Forelimb muscle (tissue), 1 donor: ENCODE results near the gene GRHL1. TPM values are rescaled to one million over a fixed set of nuclear protein-coding genes. Genes with fewer than 3 reads are reported as not detected.
"Not testable (repeated sequence)": the region's sequence is repeated elsewhere in the genome, so short reads cannot be mapped to it uniquely, and the experiment has no call there.

ENCODE experiments used
- DNase-seq: peaks from one replicate; pipeline ENCODE4 v3.0.0-alpha.2; 2013; ENCODE audit warnings: low read depth
- polyA plus RNA-seq: library from polyadenylated mRNA; unstranded; fragments of 120-200 nt; gene quantifications from one replicate; pipeline ENCODE4 v1.2.1, GENCODE V29; 2013; ENCODE audit not compliant: insufficient read length

Gene GRHL1
- 0.83 TPM for polyA plus RNA-seq

GRCh38 chr2:9951522-9952285 is at the start of gene GRHL1:
TSS of gene GRHL1 (plus strand) at chr2:9951693. CDS start at chr2:9951834, 141 bp downstream.
- peak; percentile 73 for DNase-seq

DNA sequence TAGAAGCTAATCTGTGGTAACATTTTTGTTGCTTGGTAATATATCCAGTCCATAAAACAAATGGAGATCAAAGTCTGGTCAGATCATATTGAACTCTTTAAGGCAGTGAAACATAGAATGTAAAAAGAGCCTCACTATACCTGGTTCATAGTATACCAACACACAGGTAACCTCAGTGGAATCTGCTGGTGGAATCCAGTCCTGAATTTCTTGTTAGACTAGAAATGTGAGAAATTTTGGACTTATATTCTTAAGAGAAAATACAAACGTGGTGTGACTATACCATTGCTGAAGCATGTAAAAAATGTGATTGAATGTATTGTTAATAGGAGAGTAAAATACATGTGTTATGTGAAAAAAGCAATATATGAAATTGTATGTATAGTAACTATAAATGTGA is 46.1 kb upstream of the GRHL1 start:
- DNase-seq: no peak

DNA sequence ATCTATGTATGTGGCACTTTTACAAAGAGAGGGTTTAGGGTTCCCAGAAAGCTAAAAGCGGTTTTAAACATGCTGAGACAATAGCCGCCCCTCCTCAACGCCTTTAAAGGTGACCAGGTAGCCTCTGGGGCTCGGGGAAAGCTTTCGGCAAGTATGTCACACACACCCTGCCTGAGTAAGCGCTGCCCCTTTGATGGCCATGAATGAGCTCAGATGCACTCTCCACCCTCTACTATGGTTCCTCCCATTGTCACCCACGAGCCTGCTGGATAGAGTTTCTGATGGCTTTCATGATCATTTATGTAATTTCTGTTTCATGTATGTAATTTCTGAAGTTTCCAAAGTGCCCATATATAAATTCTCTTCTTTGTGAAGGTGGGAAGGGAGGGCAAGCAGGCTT is 44.1 kb upstream of the GRHL1 start:
- no peak for DNase-seq

GRCh38 chr2:9908639-9909038 is 42.9 kb upstream of the GRHL1 start:
- no peak for DNase-seq

DNA sequence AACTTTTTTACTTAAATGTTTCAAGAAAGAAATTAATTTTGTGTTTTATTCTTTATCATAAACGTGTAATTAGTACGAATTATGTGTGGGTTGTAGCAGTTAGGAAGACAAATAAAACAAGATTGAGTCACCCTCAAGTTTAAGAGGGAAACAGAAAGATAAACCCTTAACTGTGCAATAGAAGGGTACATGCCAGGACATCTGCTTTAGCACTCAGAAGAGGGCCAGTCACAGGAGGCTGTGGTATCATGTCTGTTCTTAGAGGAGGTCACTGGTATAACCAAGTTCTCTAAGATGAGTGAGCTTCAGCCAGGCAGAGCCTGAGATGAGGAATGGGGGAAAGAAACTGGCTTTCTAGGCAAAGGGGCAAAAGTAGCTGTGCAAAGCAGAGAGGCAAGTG is 42.4 kb upstream of the GRHL1 start:
- no peak for DNase-seq

DNA sequence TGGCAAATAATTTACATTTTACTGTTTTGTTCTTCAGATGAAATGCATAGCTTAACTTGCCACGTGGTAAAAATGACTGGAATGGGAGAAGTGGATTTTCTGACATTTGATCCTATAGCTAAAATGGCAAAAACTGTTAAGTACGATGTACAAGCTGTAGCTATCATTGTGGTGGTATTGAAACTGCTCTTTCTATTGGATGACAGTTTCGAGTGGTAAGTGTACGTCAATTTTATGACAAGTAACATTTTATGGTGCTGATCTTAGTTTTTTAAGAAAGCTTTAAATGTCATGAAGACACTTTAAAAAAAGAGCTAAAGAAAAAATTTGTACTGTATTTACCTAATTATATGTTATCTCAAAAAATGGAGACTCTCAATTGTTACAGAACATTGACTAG is 40.8 kb upstream of the GRHL1 start:
- DNase-seq: no peak

DNA sequence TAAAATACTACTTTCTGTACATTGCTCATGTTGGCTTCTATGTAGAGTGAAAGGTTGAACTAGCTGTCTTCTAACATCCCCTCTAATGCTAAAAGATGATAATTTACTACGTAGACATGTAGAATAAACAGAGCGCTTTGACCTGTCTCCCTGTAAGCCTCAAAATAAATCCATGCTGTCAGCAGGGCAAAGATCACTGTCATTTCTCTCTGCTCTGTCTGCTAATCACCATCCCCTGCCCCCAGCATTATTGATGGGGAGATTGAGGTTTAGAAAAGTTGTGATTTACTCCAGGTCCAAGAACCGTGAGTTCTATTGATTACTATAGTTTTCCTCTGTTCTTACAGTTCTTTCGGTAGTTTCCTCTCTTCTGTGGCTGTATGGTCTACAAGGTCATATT is 39.0 kb upstream of the GRHL1 start:
- DNase-seq: no peak

DNA sequence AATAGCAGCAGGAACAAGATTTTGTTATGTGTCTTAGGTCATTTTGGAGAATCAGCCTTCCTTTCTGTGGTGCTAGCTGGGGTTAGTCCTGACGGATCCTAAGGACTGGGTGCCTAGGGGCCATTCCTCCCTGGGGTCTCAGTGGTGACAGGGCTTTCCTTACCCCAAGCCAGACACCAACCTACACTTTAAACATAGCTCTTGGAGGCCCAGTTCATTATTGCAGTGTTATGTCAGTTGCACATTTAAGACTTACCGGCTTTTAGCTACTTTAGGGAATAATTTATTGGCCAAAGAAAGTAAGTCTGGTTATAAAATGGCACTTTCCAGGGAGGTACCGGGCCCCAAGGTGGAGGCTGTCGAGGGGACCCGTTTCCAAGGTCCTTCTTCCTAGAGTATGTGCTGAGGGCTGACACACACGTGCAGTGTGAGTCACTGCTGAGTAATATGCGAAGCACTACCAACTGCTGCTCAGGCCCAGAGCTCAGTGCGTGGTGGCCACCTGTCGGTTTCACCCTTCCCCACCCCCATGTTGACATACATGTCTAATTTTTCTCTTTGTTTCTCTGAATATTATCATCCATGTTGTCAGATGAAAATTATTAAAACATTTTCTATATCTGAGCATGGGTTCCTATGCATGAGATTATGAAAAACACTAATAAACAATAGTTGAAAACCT is 37.0 kb upstream of the GRHL1 start:
- DNase-seq: no peak

DNA sequence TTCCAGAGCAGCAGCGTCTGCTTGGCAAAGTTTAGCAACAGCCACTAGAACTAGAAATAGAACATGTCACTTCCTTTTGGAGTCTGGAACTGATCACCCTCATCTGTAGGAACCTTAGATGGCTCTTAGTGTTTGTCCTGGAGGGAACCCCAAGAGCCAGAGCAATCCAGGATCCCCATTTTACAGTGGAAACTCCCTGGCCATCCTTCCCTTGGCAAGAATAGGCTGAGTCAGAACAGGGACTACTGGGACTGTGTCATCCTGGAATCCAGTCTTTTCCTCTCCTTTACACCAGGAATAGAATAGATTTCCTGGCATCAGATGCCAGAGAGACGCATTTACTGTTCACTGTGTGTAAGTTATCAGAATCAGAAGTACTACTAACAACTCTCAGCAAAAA is 33.2 kb upstream of the GRHL1 start:
- DNase-seq: no peak

DNA sequence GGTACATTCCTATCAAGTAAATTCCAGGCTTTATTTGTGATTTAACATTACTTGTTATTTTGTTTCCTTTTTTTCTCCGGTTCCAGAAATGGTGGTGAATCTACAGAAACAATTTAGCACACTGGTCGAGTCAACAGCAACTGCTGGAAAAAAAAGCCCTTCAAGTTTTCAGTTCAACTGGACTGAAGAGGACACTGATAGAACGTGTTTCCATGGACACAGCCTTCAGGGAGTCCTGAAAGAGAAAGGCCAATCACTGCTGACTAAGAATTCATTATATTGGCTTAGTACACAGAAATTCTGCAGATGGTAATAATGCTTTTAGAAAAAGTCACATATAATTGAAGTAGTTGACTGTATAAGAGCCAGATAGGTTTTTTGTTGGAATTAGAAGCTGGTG is 32.0 kb upstream of the GRHL1 start:
- DNase-seq: no peak

DNA sequence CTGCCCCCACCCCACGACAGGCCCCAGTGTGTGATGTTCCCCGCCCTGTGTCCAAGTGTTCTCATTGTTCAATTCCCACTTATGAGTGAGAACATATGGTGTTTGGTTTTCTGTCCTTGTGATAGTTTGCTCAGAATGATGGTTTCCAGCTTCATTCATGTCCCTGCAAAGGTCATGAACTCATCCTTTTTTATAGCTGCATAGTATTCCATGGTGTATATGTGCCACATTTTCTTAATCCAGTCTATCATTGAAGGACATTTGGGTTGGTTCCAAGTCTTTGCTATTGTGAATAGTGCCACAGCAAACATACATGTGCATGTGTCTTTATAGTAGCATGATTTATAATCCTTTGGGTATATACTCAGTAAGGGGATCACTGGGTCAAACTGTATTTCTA is 24.5 kb upstream of the GRHL1 start:
- not testable (repeated sequence) for DNase-seq

GRCh38 chr2:9937258-9937657 is 14.2 kb upstream of the GRHL1 start:
- no peak for DNase-seq

- no peak for DNase-seq
Observed at GRCh38 chr2:9937968-9938367, 13.5 kb upstream of the GRHL1 start.

GRCh38 chr2:9939587-9940485 is 11.7 kb upstream of the GRHL1 start:
- DNase-seq: no peak

GRCh38 chr2:9941196-9941995 is 10.1 kb upstream of the GRHL1 start:
- no peak for DNase-seq

DNA sequence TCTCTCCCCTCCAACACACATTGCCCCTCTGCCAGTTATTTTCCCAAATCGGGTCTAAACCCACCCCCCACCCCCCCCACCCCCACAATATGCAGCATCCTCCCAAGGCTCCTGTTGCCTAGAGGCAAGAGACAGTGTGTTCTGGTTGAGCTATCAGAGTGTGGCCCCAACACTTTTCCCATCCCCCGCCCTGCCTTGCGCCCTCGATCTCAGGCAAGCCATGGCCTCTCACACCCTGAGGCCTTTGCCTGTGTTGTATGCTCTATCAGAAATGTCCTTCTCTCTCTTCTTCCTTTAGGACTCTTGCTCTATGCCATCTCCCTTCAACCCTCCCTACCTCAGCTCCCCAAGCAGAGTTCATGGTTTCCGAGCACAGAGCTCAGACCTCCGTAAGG is 9.5 kb upstream of the GRHL1 start:
- DNase-seq: no peak

DNA sequence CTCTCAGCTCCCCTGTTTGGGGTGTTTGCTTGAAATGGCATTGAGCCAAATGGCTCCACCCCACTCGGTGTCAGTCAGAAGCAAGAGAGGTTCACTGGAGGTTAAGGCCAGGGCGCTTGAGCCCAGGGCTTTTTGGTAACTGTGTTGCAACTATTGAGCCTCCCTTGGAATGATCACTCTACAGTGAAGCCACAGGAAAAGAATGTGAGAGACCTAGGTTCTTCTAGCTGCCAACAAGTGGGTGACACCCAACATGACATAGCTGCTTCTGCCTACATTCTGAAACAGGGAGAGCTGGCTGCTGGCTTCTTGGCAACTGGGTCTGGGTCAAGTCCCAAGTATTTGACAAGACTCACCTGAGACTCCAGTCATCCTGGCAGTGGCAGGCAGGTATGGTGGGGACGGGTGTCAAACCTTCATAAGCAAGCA is 7.1 kb upstream of the GRHL1 start:
- DNase-seq: no peak

GRCh38 chr2:9945596-9945995 is 5.9 kb upstream of the GRHL1 start:
- no peak for DNase-seq

GRCh38 chr2:9946076-9946475 is 5.4 kb upstream of the GRHL1 start:
- no peak for DNase-seq

DNA sequence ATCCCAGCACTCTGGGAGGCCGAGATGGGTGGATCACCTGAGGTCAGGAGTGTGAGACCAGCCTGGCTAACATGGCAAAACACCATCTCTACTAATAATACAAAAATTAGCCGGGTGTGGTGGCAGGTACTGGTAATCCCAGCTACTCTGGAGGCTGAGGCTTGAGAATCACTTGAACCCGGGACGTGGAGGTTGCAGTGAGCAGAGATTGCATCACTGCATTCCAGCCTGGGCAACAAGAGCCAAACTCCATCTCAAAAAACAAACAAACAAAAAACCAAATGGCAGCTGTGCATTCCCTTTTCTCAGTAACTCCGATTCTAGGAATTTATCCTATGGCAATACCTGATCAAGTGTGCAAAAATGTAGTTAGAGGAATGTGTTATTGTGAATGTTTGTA is 4.7 kb upstream of the GRHL1 start:
- DNase-seq: no peak

- DNase-seq: no peak
Observed at GRCh38 chr2:9948721-9949120, 2.8 kb upstream of the GRHL1 start.
